Trophoblast cell (in vitro differentiated cells and primary cell): ENCODE results near the gene TSPAN1.

ENCODE experiments used
- DNase-seq, 2 donors: peaks; one replicate each; pipeline ENCODE4 v3.0.0-alpha.2; 2016
- H2AFZ ChIP-seq: 2 replicates; pipeline ENCODE4 v1.6.1; 2013; ENCODE audit warnings: low read length, moderate library complexity, mild to moderate bottlenecking; ENCODE audit not compliant: insufficient read depth, poor library complexity
- H2AK5ac ChIP-seq: 2 replicates; pipeline ENCODE4 v1.6.1; 2013; ENCODE audit warnings: mild to moderate bottlenecking, low read length
- H2BK120ac ChIP-seq: 2 replicates; pipeline ENCODE4 v1.6.1; 2013; ENCODE audit warnings: low read length, mild to moderate bottlenecking, moderate library complexity; ENCODE audit not compliant: insufficient read depth, poor library complexity
- H2BK12ac ChIP-seq: 2 replicates; pipeline ENCODE4 v1.6.1; 2013; ENCODE audit warnings: mild to moderate bottlenecking, low read length, moderate library complexity
- H2BK5ac ChIP-seq: 2 replicates; pipeline ENCODE4 v1.6.1; 2013; ENCODE audit warnings: low read length, low read depth, moderate library complexity, mild to moderate bottlenecking; ENCODE audit not compliant: poor library complexity
- H3K14ac ChIP-seq: 2 replicates; pipeline ENCODE4 v1.6.1; 2013; ENCODE audit warnings: mild to moderate bottlenecking, low read length
- H3K18ac ChIP-seq: 2 replicates; pipeline ENCODE4 v1.6.1; 2013; ENCODE audit warnings: mild to moderate bottlenecking, low read length
- H3K23ac ChIP-seq: 2 replicates; pipeline ENCODE4 v1.6.1; 2013; ENCODE audit warnings: low read length
- H3K27ac ChIP-seq: 2 replicates; pipeline ENCODE4 v1.5.1; 2013; ENCODE audit warnings: low read depth, mild to moderate bottlenecking, inconsistent platforms, low read length, moderate library complexity
- H3K27me3 ChIP-seq: 2 replicates; pipeline ENCODE4 v1.6.1; 2013; ENCODE audit warnings: inconsistent platforms, mild to moderate bottlenecking, low read length, moderate library complexity; ENCODE audit not compliant: insufficient read depth
- H3K36me3 ChIP-seq, 2 experiments: 1 replicate in 1 of 2; 2 replicates in 1 of 2; pipeline ENCODE4 v1.6.1; 2013; ENCODE audit warnings: low read length in 2 of 2, mild to moderate bottlenecking in 2 of 2, moderate library complexity in 1 of 2; ENCODE audit not compliant: insufficient read depth in 2 of 2, control insufficient read depth in 1 of 2
- H3K4ac ChIP-seq: 2 replicates; pipeline ENCODE4 v1.6.1; 2013; ENCODE audit warnings: low read depth, mild to moderate bottlenecking, low read length, moderate library complexity
- H3K4me1 ChIP-seq, 2 experiments: 1 replicate in 1 of 2; 2 replicates in 1 of 2; pipeline ENCODE4 v1.6.1; 2013; ENCODE audit warnings: low read length in 2 of 2, mild to moderate bottlenecking in 2 of 2, moderate library complexity in 1 of 2; ENCODE audit not compliant: insufficient read depth in 2 of 2, control insufficient read depth in 1 of 2
- H3K4me2 ChIP-seq: 2 replicates; pipeline ENCODE4 v1.6.1; 2013; ENCODE audit warnings: inconsistent platforms, mild to moderate bottlenecking, low read length, moderate library complexity
- H3K4me3 ChIP-seq: 2 replicates; pipeline ENCODE4 v1.5.1; 2013; ENCODE audit warnings: mild to moderate bottlenecking, low read depth, low read length, inconsistent platforms
- H3K79me1 ChIP-seq: one replicate; pipeline ENCODE4 v1.6.1; 2013; ENCODE audit warnings: low read length
- H3K79me2 ChIP-seq: 2 replicates; pipeline ENCODE4 v1.6.1; 2013; ENCODE audit warnings: low read length, mild to moderate bottlenecking; ENCODE audit not compliant: control insufficient read depth, insufficient read depth, poor library complexity
- H3K9ac ChIP-seq: 2 replicates; pipeline ENCODE4 v1.6.1; 2013; ENCODE audit warnings: mild to moderate bottlenecking, low read length
- H3K9me3 ChIP-seq: 2 replicates; pipeline ENCODE4 v1.6.1; 2013; ENCODE audit warnings: low read depth, mild to moderate bottlenecking, control low read depth, inconsistent platforms, low read length; ENCODE audit not compliant: insufficient read depth
- H4K12ac ChIP-seq: 2 replicates; pipeline ENCODE4 v1.6.1; 2013; ENCODE audit warnings: low read depth, mild to moderate bottlenecking, low read length, moderate library complexity
- H4K8ac ChIP-seq: 2 replicates; pipeline ENCODE4 v1.6.1; 2013; ENCODE audit warnings: low read depth, mild to moderate bottlenecking, low read length, moderate library complexity
- H4K91ac ChIP-seq: one replicate; pipeline ENCODE4 v1.6.1; 2013; ENCODE audit warnings: low read depth, mild to moderate bottlenecking, low read length, moderate library complexity
- WGBS: extraction: QIAGEN DNeasy Blood & Tissue Kit; methylation state at CpG from one replicate; pipeline ENCODE4 v1.1.7; 2013; ENCODE audit warnings: missing lambda C conversion rate; ENCODE audit not compliant: insufficient read length, insufficient coverage; ENCODE audit errors: extremely low coverage; 5-methylcytosine and 5-hydroxymethylcytosine counted together

The TSPAN1 gene

DNA sequence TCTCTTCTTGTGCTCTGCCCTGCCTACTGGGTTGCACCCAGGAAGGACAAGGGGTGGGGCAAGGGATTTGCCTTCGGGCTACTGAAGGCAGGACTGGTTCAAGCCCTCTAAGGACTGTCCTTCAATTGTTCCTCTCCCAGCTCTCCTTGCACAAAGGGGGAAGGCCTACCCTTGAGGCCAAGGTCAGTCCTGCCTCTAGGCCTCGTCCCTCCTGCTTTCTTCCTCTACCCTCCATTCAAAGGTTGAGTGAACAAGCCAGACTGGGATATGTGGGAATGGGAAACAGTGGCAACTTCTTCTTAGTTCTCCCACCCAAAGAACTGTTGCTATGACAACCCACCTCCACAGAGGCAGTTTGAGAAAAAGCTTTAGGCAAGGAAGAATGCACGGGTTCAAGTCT, 30.9 kb downstream of the TSPAN1 start:
- DNase-seq = no peak
- no peak overlapping the region for H2BK120ac ChIP-seq
- H3K23ac ChIP-seq = no peak overlapping the region
- H4K8ac ChIP-seq = peak overlapping the region; percentile 16
- no peak overlapping the region for H2AFZ ChIP-seq
- no peak overlapping the region for H4K91ac ChIP-seq
- peak overlapping the region; percentile 40 for H3K14ac ChIP-seq
- no peak overlapping the region for H3K4me2 ChIP-seq
- no peak overlapping the region for H2BK5ac ChIP-seq
- no peak overlapping the region for H3K4me3 ChIP-seq
- no peak overlapping the region for H4K12ac ChIP-seq
- peaks cover 3% of the 10 kb centered on the region for H3K79me2 ChIP-seq
- H3K36me3 ChIP-seq = no peaks in the 10 kb centered on the region
- no CpG with 5 or more reads among the region's 3 CpGs for WGBS
- H2BK12ac ChIP-seq = no peak overlapping the region
- no peak overlapping the region for H3K27ac ChIP-seq
- H3K9me3 ChIP-seq = no peaks in the 10 kb centered on the region
- H3K79me1 ChIP-seq = peaks cover 9% of the 10 kb centered on the region
- H3K9ac ChIP-seq = no peak overlapping the region
- peak overlapping the region; percentile 64 for H2AK5ac ChIP-seq
- no peak overlapping the region for H3K4ac ChIP-seq
- peaks cover 10 to 11% of the 10 kb centered on the region in 2 experiments for H3K4me1 ChIP-seq
- no peaks in the 10 kb centered on the region for H3K27me3 ChIP-seq
- no peak overlapping the region for H3K18ac ChIP-seq

DNA sequence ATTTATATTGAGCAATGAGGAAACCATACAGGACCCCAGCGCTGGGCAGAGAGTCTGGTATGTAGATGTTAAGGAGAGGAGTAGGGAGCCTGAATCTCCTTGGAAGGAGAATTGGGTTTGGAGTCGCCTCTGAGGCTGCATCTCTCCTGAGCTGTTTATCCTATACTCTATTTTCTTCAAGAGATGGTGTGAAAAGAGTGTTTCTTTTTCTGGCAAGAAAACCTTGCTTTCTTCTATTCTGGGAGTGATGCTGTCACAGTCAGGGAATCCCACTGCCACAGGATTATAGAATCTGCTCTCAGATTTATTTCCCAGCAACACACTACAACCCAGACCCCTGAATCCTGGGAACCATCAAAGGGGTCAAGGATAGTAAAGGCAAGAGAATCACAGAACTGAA, 31.5 kb downstream of the TSPAN1 start:
- no peak overlapping the region for H2BK12ac ChIP-seq
- H2AK5ac ChIP-seq = no peak overlapping the region
- no peak overlapping the region for H3K4me3 ChIP-seq
- H2BK5ac ChIP-seq = no peak overlapping the region
- no peak overlapping the region for H3K27ac ChIP-seq
- H3K4me2 ChIP-seq = no peak overlapping the region
- H2AFZ ChIP-seq = no peak overlapping the region
- no peak overlapping the region for H3K4ac ChIP-seq
- H3K4me1 ChIP-seq = peaks cover 15 to 16% of the 10 kb centered on the region in 2 experiments
- peaks cover 3% of the 10 kb centered on the region for H3K79me2 ChIP-seq
- peak overlapping the region; percentile 51 for H4K91ac ChIP-seq
- no peak overlapping the region for H4K8ac ChIP-seq
- no CpG with 5 or more reads among the region's 2 CpGs for WGBS
- H3K79me1 ChIP-seq = peaks cover 10% of the 10 kb centered on the region
- H3K27me3 ChIP-seq = no peaks in the 10 kb centered on the region
- no peak overlapping the region for H3K18ac ChIP-seq
- DNase-seq = no peak
- H2BK120ac ChIP-seq = peak overlapping the region; percentile 50
- no peaks in the 10 kb centered on the region for H3K36me3 ChIP-seq
- H4K12ac ChIP-seq = no peak overlapping the region
- H3K23ac ChIP-seq = no peak overlapping the region
- H3K9me3 ChIP-seq = no peaks in the 10 kb centered on the region
- H3K9ac ChIP-seq = no peak overlapping the region
- H3K14ac ChIP-seq = no peak overlapping the region

DNA sequence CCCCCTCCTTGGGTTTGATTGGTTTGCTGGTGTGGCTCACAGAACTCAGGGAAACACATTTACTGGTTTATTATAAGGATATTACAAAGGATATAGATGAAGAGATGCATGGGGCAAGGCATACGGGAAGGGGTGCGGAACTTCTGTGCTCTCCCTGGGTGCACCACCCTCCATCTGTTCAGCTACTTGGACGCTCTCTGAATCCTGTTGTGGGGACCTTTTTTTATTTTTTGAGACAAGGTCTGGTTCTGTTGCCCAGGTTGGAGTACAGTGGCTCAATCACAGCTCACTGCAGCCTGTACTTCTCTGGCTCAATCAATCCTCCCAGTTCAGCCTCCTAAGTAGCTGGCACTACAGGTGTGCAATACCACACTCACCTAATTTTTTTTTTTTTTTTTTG, 35.7 kb downstream of the TSPAN1 start:
- no CpG with 5 or more reads among the region's 3 CpGs for WGBS
- Histone ChIP-seq H2BK12ac (peak overlapping the region; percentile 94), H3K4me2 (no peak overlapping the region), H3K79me1 (peaks cover 9% of the 10 kb centered on the region), H3K4ac (peak overlapping the region; percentile 52), H2BK120ac (peak overlapping the region; percentile 91), H3K36me3 (no peaks in the 10 kb centered on the region), H4K12ac (no peak overlapping the region), H2AK5ac (peak overlapping the region; percentile 68), H3K9me3 (no peaks in the 10 kb centered on the region), H3K27ac (peak overlapping the region; percentile 76), H2BK5ac (peak overlapping the region; percentile 86), H3K4me3 (no peak overlapping the region), H3K23ac (no peak overlapping the region), H3K9ac (no peak overlapping the region), H2AFZ (no peak overlapping the region), H4K91ac (peak overlapping the region; percentile 81), H3K14ac (peak overlapping the region; percentile 57), H4K8ac (peak overlapping the region; percentile 50), H3K18ac (peak overlapping the region; percentile 68), H3K79me2 (no peaks in the 10 kb centered on the region), H3K27me3 (no peaks in the 10 kb centered on the region), H3K4me1 (peaks cover 16 to 17% of the 10 kb centered on the region in 2 experiments)
- DNase-seq = no peak

DNA sequence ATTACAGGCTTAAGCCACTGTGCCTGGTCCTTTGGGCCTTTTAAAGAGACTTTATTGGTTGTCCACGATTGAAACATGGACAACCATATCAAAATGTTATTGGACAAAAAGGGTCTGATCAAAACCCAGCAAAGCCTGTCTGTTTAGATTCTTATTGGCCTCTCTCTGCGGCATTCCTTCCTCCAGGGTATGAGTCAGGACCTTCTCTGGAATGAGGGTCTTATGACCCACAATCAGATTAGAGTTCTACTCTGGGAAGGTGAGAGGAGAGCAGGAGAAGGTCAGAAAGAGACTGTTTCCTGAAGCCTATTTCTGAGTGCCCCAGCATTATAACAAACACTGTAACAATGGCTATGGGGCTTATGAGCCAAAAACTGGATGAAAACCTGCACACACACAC, 36.2 kb downstream of the TSPAN1 start:
- Histone ChIP-seq H2BK120ac (peak overlapping the region; percentile 79), H3K4me1 (peaks cover 13% of the 10 kb centered on the region in 2 experiments), H3K36me3 (no peaks in the 10 kb centered on the region), H4K12ac (no peak overlapping the region), H3K79me2 (no peaks in the 10 kb centered on the region), H3K27me3 (no peaks in the 10 kb centered on the region), H2BK12ac (peak overlapping the region; percentile 52), H3K79me1 (peaks cover 9% of the 10 kb centered on the region), H4K8ac (peak overlapping the region; percentile 39), H3K4me3 (no peak overlapping the region), H3K9ac (no peak overlapping the region), H3K4ac (peak overlapping the region; percentile 52), H3K27ac (peak overlapping the region; percentile 76), H4K91ac (peak overlapping the region; percentile 81), H2AFZ (no peak overlapping the region), H3K23ac (no peak overlapping the region), H2BK5ac (peak overlapping the region; percentile 86), H2AK5ac (no peak overlapping the region), H3K14ac (no peak overlapping the region), H3K18ac (peak overlapping the region; percentile 46), H3K9me3 (no peaks in the 10 kb centered on the region), H3K4me2 (no peak overlapping the region)
- no CpG with 5 or more reads among the region's 2 CpGs for WGBS
- DNase-seq = peak; percentile 70 to 88
